GM23338 (cell line): ENCODE results near the gene RUVBL1. TPM values are rescaled to one million over a fixed set of nuclear protein-coding genes. Genes with fewer than 3 reads are reported as not detected.
A peak's percentile ranks its signal among the peaks of the same experiment; 100 is the strongest.
"Not testable (repeated sequence)": the region's sequence is repeated elsewhere in the genome, so short reads cannot be mapped to it uniquely, and the experiment has no call there.

ENCODE experiments used
- ATAC-seq: fragments of 200-7000 bp; cut with Tn5 transposase; 3 replicates; pipeline ENCODE4 v1.9.1; 2020
- DNase-seq: peaks from one replicate; pipeline ENCODE4 v3.0.0-alpha.2; 2015; ENCODE audit warnings: low spot score
- H2AFZ ChIP-seq: fragments of 200-600 bp; sonication (generic); 2 replicates; pipeline ENCODE4 v1.8.0; 2016; ENCODE audit warnings: antibody characterized with exemption, mild to moderate bottlenecking, moderate library complexity
- H3F3A ChIP-seq: fragments of 200-600 bp; sonication (generic); replicated peaks from 2 replicates; pipeline ENCODE4 v1.8.0; 2017; ENCODE audit warnings: antibody characterized with exemption, mixed run types, low read depth
- H3K27ac ChIP-seq: fragments of 200-600 bp; sonication (generic); 2 replicates; pipeline ENCODE4 v1.6.1; 2016; ENCODE audit warnings: low read depth
- H3K27me3 ChIP-seq: fragments of 200-600 bp; sonication (generic); 2 replicates; pipeline ENCODE4 v1.8.0; 2016; ENCODE audit warnings: mild to moderate bottlenecking, mixed run types, moderate library complexity; ENCODE audit not compliant: insufficient read depth
- H3K36me3 ChIP-seq: fragments of 200-600 bp; sonication (generic); 2 replicates; pipeline ENCODE4 v1.8.0; 2016; ENCODE audit warnings: mild to moderate bottlenecking; ENCODE audit not compliant: insufficient read depth
- H3K4me1 ChIP-seq: fragments of 200-600 bp; sonication (generic); 2 replicates; pipeline ENCODE4 v1.8.0; 2016; ENCODE audit warnings: mild to moderate bottlenecking, moderate library complexity; ENCODE audit not compliant: insufficient read depth
- H3K4me2 ChIP-seq: fragments of 200-600 bp; sonication (generic); 2 replicates; pipeline ENCODE4 v1.7.1; 2017; ENCODE audit warnings: mixed run types
- H3K4me3 ChIP-seq: fragments of 200-600 bp; sonication (generic); 2 replicates; pipeline ENCODE4 v1.6.1; 2016; ENCODE audit warnings: mixed run types
- H3K79me2 ChIP-seq: fragments of 200-600 bp; sonication (generic); replicated peaks from 2 replicates; pipeline ENCODE4 v1.8.0; 2017; ENCODE audit warnings: mild to moderate bottlenecking; ENCODE audit not compliant: insufficient read depth
- H3K9me2 ChIP-seq: fragments of 200-600 bp; sonication (generic); 2 replicates; pipeline ENCODE4 v1.8.0; 2017; ENCODE audit not compliant: insufficient read depth
- H4K20me1 ChIP-seq: fragments of 200-600 bp; sonication (generic); replicated peaks from 2 replicates; pipeline ENCODE4 v1.8.0; 2017; ENCODE audit warnings: mild to moderate bottlenecking; ENCODE audit not compliant: insufficient read depth
- H3K27ac Mint-ChIP-seq: 2 replicates; pipeline ENCODE4 v1.8.0; 2020; ENCODE audit warnings: inconsistent platforms, mild to moderate bottlenecking, moderate library complexity, mixed read lengths
- H3K27me3 Mint-ChIP-seq: 3 replicates; pipeline ENCODE4 v1.8.0; 2022; ENCODE audit warnings: low read depth, mild to moderate bottlenecking, moderate library complexity, mixed read lengths, inconsistent platforms; ENCODE audit not compliant: insufficient read depth, poor library complexity
- H3K36me3 Mint-ChIP-seq: 3 replicates; pipeline ENCODE4 v1.8.0; 2021; ENCODE audit warnings: low read depth, mild to moderate bottlenecking, inconsistent platforms, moderate library complexity, mixed read lengths
- H3K4me1 Mint-ChIP-seq: 3 replicates; pipeline ENCODE4 v1.8.0; 2020; ENCODE audit warnings: mild to moderate bottlenecking, inconsistent platforms, mixed read lengths
- H3K4me3 Mint-ChIP-seq: 3 replicates; pipeline ENCODE4 v1.8.0; 2021; ENCODE audit warnings: moderate library complexity, mild to moderate bottlenecking, inconsistent platforms, mixed read lengths
- H3K9me3 Mint-ChIP-seq: 3 replicates; pipeline ENCODE4 v1.8.0; 2020; ENCODE audit warnings: moderate library complexity, mild to moderate bottlenecking, inconsistent platforms, mixed read lengths
- EZH2 ChIP-seq: fragments of 200-600 bp; sonication (generic); IDR thresholded peaks from one replicate; pipeline ENCODE4 v1.8.0; 2017; ENCODE audit warnings: antibody characterized with exemption, mild to moderate bottlenecking, low read depth; ENCODE audit not compliant: unreplicated experiment
- STAT1 ChIP-seq: IDR thresholded peaks from one replicate; pipeline ENCODE4 v1.6.1; 2016; ENCODE audit warnings: antibody characterized with exemption; ENCODE audit not compliant: unreplicated experiment
- ZNF114 ChIP-seq: fragments of 250-450 bp; sonication (Bioruptor Pico); IDR thresholded peaks from 2 replicates; pipeline ENCODE4 v1.5.0; 2020; ENCODE audit warnings: mild to moderate bottlenecking, moderate library complexity
- ZNF331 ChIP-seq: fragments of 250-450 bp; sonication (Bioruptor Pico); IDR thresholded peaks from 2 replicates; pipeline ENCODE4 v1.5.0; 2020; ENCODE audit warnings: low read depth, mild to moderate bottlenecking, moderate library complexity
- ZNF462 ChIP-seq: fragments of 250-450 bp; sonication (Bioruptor Pico); IDR thresholded peaks from 2 replicates; pipeline ENCODE4 v1.5.0; 2020; ENCODE audit warnings: mild to moderate bottlenecking, moderate library complexity
- polyA plus RNA-seq: library from polyadenylated mRNA; unstranded; fragments of >200 nt; fragmentation: Nextera tagmentation; extraction: Ambion mirVana; gene quantifications from 2 replicates; pipeline ENCODE4 v1.2.1, GENCODE V29; 2016
- total RNA-seq: library from RNA; depleted of rRNA; stranded (reverse); fragments of >200 nt; shearing (Covaris generic); gene quantifications from 2 replicates; pipeline ENCODE4 v1.2.3, GENCODE V29; 2014

The RUVBL1 gene
- total and polyA plus RNA-seq, 2 experiments from 2014 or later, result 133 to 136 TPM

- TF ChIP-seq ZNF462 (CRISPR knock-in tag) (no peak), EZH2 (no peak), ZNF331 (no peak), STAT1 (no peak), ZNF114 (CRISPR knock-in tag) (no peak)
These were observed 32.2 kb upstream of the RUVBL1 start (continued) for GRCh38 chr3:128155616-128156360.

GRCh38 chr3:128154354-128154753, 30.7 kb upstream of the RUVBL1 start:
- peak overlapping the region; percentile 81 for H3K4me3 Mint-ChIP-seq
- not testable (repeated sequence) for H3F3A ChIP-seq, H4K20me1 ChIP-seq, ATAC-seq, DNase-seq, H3K9me3 Mint-ChIP-seq, H3K27ac Mint-ChIP-seq, H3K36me3 ChIP-seq, H3K9me2 ChIP-seq, H2AFZ ChIP-seq, H3K27ac ChIP-seq, H3K4me1 ChIP-seq, H3K27me3 Mint-ChIP-seq, H3K79me2 ChIP-seq, H3K4me1 Mint-ChIP-seq, H3K27me3 ChIP-seq
- peak overlapping the region; percentile 77 for H3K4me2 ChIP-seq
- H3K4me3 ChIP-seq, result peak overlapping the region; percentile 59
- peaks cover 31% of the 10 kb centered on the region for H3K36me3 Mint-ChIP-seq
